ENCODE measurements around the gene PPP2R3C.

DNA sequence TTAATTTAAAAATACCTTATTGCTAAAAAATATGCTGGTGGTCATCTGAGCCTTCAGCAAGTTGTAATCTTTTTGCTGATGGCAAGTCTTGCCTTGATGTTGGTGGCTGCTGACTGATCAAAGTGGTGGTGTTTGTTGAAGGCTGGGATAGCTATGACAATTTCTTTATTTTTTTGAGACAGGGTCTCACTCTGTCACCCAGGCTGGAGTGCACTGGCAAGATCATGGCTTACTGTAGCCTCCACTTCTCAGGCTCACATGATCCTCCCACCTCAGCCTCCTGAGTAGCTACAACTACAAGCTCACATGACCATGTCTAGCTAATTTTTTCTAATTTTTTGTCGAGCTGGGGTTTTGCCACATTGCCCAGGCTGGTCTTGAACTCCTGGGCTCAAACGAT, 25.4 kb upstream of the PPP2R3C start:
- TF ChIP-seq TAF1 (IDR thresholded peaks at IDR 0.05; ENCODE audit: borderline replicate concordance, low read depth, low read length) (no peak), POLR2AphosphoS5 (IDR thresholded peaks at IDR 0.05; ENCODE audit: low read depth, low read length) (no peak), POLR2A (IDR thresholded peaks at IDR 0.05; ENCODE audit: low read depth, low read length) (no peak)

Data from GM12892 (cell line).